SW480 (cell line): Measurements from ENCODE around the gene LONRF2.
"Not testable (repeated sequence)": the region's sequence is repeated elsewhere in the genome, so short reads cannot be mapped to it uniquely, and the experiment has no call there.

ENCODE experiments used
- DNase-seq: peaks from one replicate; pipeline ENCODE4 v3.0.0-alpha.2; 2016; ENCODE audit warnings: low spot score

LONRF2 gene

GRCh38 chr2:100321866-100322820 lies at the start of gene LONRF2:
TSS of gene LONRF2 (minus strand) at chr2:100322501. CDS start at chr2:100322093, 408 bp downstream.
- DNase-seq: no peak

- no peak for DNase-seq
Observed at GRCh38 chr2:100367163-100367562, 44.9 kb upstream of the LONRF2 start.

GRCh38 chr2:100365434-100365833 lies 43.1 kb upstream of the LONRF2 start:
- peak; percentile 14 for DNase-seq

- not testable (repeated sequence) for DNase-seq
Observed at GRCh38 chr2:100362269-100362668, 40.0 kb upstream of the LONRF2 start.

GRCh38 chr2:100359576-100359975 lies 37.3 kb upstream of the LONRF2 start:
- no peak for DNase-seq

- DNase-seq: no peak
Observed at GRCh38 chr2:100358554-100358953, 36.3 kb upstream of the LONRF2 start.

- DNase-seq: no peak
Observed at GRCh38 chr2:100352521-100352920, 30.2 kb upstream of the LONRF2 start.

GRCh38 chr2:100350661-100351185 lies 28.4 kb upstream of the LONRF2 start:
- DNase-seq: no peak

GRCh38 chr2:100345144-100345543 lies 22.8 kb upstream of the LONRF2 start:
- not testable (repeated sequence) for DNase-seq

GRCh38 chr2:100344433-100344832 lies 22.1 kb upstream of the LONRF2 start:
- DNase-seq: no peak

- DNase-seq: not testable (repeated sequence)
Observed at GRCh38 chr2:100342466-100342865, 20.2 kb upstream of the LONRF2 start.

- no peak for DNase-seq
Observed at GRCh38 chr2:100339823-100340222, 17.5 kb upstream of the LONRF2 start.

GRCh38 chr2:100334929-100335328 lies 12.6 kb upstream of the LONRF2 start:
- DNase-seq: no peak

GRCh38 chr2:100327742-100328141 lies 5.4 kb upstream of the LONRF2 start:
- DNase-seq: no peak

GRCh38 chr2:100321179-100321865 lies 979 bp downstream of the LONRF2 start:
- no peak for DNase-seq

- no peak for DNase-seq
Observed at GRCh38 chr2:100320547-100321178, 1.6 kb downstream of the LONRF2 start.

- no peak for DNase-seq
Observed at GRCh38 chr2:100317634-100318033, 4.7 kb downstream of the LONRF2 start.

GRCh38 chr2:100309973-100310719 lies 12.2 kb downstream of the LONRF2 start:
- DNase-seq: no peak

- DNase-seq: no peak
Observed at GRCh38 chr2:100309311-100309710, 13.0 kb downstream of the LONRF2 start.

- no peak for DNase-seq
Observed at GRCh38 chr2:100303744-100304143, 18.6 kb downstream of the LONRF2 start.

GRCh38 chr2:100302585-100302892 lies 19.8 kb downstream of the LONRF2 start:
- no peak for DNase-seq
